H1 (cell line): ENCODE measurements around the gene SEMA4D. TPM values are rescaled to one million over a fixed set of nuclear protein-coding genes. Genes with fewer than 3 reads are reported as not detected.

Source experiments
- GTF2F1 ChIP-seq: IDR thresholded peaks from 2 replicates; pipeline ENCODE4 v1.6.1; 2012; ENCODE audit warnings: low read depth, low read length, improper control_type of control experiment, borderline replicate concordance
- HDAC2 ChIP-seq, 2 experiments: fragments of 300-600 bp in 1 of 2; sonication (generic) in 1 of 2; IDR thresholded peaks; 2 replicates each; pipeline ENCODE4 v1.6.1; 2011 to 2012; ENCODE audit warnings: low read depth in 2 of 2, low read length in 2 of 2, mild to moderate bottlenecking in 2 of 2, moderate library complexity in 2 of 2, borderline replicate concordance in 1 of 2, inconsistent platforms in 1 of 2
- HDAC6 ChIP-seq: IDR thresholded peaks from one replicate; pipeline ENCODE4 v1.7.1; 2012; ENCODE audit warnings: low read depth, mild to moderate bottlenecking, inconsistent platforms, low read length, moderate library complexity
- KDM1A ChIP-seq: fragments of 200-600, 300-600 bp; sonication (generic); IDR thresholded peaks from 2 replicates; pipeline ENCODE4 v1.7.1; 2016; ENCODE audit warnings: mild to moderate bottlenecking, low read length, borderline replicate concordance
- POLR2AphosphoS5 ChIP-seq: IDR thresholded peaks from 2 replicates; pipeline ENCODE4 v1.6.1; 2011; ENCODE audit warnings: low read depth, low read length
- polyA plus RNA-seq, 7 experiments: library from polyadenylated mRNA; depleted of rRNA in 3 of 7; stranded (reverse) in 5 of 7; unstranded in 2 of 7; fragments of >200 nt in 5 of 7; fragments of 200-250 nt in 2 of 7; gene quantifications; 1 replicate in 5 of 7; 2 replicates in 1 of 7; 4 replicates in 1 of 7; pipeline versions ENCODE4 v1.2.1 to v1.2.3, GENCODE V29; 2011 to 2013; ENCODE audit warnings: missing spikeins in 2 of 7, mixed read lengths in 2 of 7
- total RNA-seq: library from RNA; stranded (reverse); fragmentation: NEBNext Ultra II Directional; extraction: Animal tissue kit (Norgen Biotek cat#: 25700); gene quantifications from 2 replicates; pipeline ENCODE4 v1.2.1, GENCODE V29; 2021

The SEMA4D gene
- total and polyA plus RNA-seq, 2 of the 8 experiments (the other 6 are each of a cell fraction or from before 2014, with no cell fraction given): 21.0 to 70.4 TPM

DNA sequence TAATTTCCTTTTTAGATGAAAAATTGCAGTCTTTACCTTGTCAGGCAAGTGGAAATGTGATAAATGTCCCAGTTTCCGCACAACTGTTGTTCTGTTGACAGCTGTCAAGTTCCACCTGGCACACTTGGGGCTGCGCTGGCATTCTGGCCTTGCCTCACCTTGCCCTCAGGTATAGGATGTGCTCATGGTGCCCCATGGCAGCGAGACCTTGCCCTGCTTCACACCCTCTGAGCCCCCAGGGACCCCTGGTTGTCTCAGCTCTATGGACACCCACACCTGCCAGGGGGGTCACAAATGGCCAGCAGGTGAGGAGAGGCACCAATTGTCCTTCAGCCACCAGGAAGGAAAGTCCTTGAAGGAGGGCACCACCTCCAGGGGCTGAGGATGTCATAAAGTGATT lies 37.5 kb upstream of the SEMA4D start (continued):
- TF ChIP-seq HDAC2 (IDR thresholded peaks at IDR 0.05; ENCODE audit: borderline replicate concordance in 1 of 2, low read depth in 2 of 2, low read length in 2 of 2) (no peak), POLR2AphosphoS5 (no peak), KDM1A (no peak), GTF2F1 (no peak), HDAC6 (no peak)
